Left cardiac atrium (tissue), 4 donors: ENCODE data around the gene TXLNB. TPM values are rescaled to one million over a fixed set of nuclear protein-coding genes. Genes with fewer than 3 reads are reported as not detected.
A peak's percentile ranks its signal among the peaks of the same experiment; 100 is the strongest.
"Not testable (repeated sequence)": the region's sequence is repeated elsewhere in the genome, so short reads cannot be mapped to it uniquely, and the experiment has no call there.

Experiments
- ATAC-seq, 2 donors: fragments of 200-7000 bp; cut with Tn5 transposase; one replicate each; pipeline ENCODE4 v1.9.1; 2020; ENCODE audit warnings: mild to moderate bottlenecking in 2 of 2, moderate library complexity in 2 of 2
- DNase-seq: peaks from one replicate; pipeline ENCODE4 v3.0.0-alpha.2; 2020
- intact Hi-C, 2 donors: fragments of 100-400 bp; cut with DNase I; formaldehyde crosslinking; loops; one replicate each; pipeline versions ENCODE4 v1.14.1 to v1.15.1; 2022 to 2023
- total RNA-seq, 2 donors: library from RNA; stranded (reverse); fragmentation: NEBNext Ultra II Directional; extraction: Animal tissue kit (Norgen Biotek cat#: 25700); gene quantifications; one replicate each; pipeline ENCODE4 v1.2.1, GENCODE V29; 2021
- donor health status: DM: no; HTN: yes; CAD: no.
- donor health status: DM: no; HTN: yes; CAD: no; lungs with severe emphysema.
- donor health status: DM: yes; HTN: yes; CAD: no.
- donor health status: Dilated cardiomyopathy.

TXLNB gene
- total RNA-seq, 2 donors from 2014 or later, result 52.4 to 60.4 TPM

- DNase-seq, result no peak
- ATAC-seq, result peak; percentile 13 to 75
- intact Hi-C loops, result no loop called here
Measured at GRCh38 chr6:139249395-139249794, 42.4 kb downstream of the TXLNB start.

- DNase-seq, result no peak
- intact Hi-C loops, result no loop called here
- ATAC-seq, result no peak
Measured at GRCh38 chr6:139248911-139249310, 42.9 kb downstream of the TXLNB start.

- no peak for ATAC-seq
- no peak for DNase-seq
- intact Hi-C loops, result no loop called here
Measured at GRCh38 chr6:139247618-139248017, 44.2 kb downstream of the TXLNB start.

- intact Hi-C loops, result no loop called here
- DNase-seq (no peak), ATAC-seq (no peak)
Measured at GRCh38 chr6:139243536-139243935, 48.3 kb downstream of the TXLNB start.

- intact Hi-C loops, result no loop called here
- no peak for DNase-seq
- ATAC-seq, result no peak
Measured at GRCh38 chr6:139242457-139243240, 49.1 kb downstream of the TXLNB start.

- intact Hi-C loops, result no loop called here
Measured at GRCh38 chr6:139240161-139241010, 51.4 kb downstream of the TXLNB start.

GRCh38 chr6:139239064-139239463, 52.7 kb downstream of the TXLNB start:
- intact Hi-C loops, result no loop called here
- no peak for DNase-seq
- peak; percentile 50 to 66 for ATAC-seq

More at GRCh38 chr6:139240161-139241010, 51.4 kb downstream of the TXLNB start:
- DNase-seq (peak; percentile 32), ATAC-seq (peak in 1 of 2 donors; percentile 57)

- DNase-seq (no peak), ATAC-seq (no peak)
- intact Hi-C loops, result no loop called here
Measured at GRCh38 chr6:139236105-139236504, 55.7 kb downstream of the TXLNB start.

GRCh38 chr6:139235661-139236060, 56.1 kb downstream of the TXLNB start:
- DNase-seq, result no peak
- ATAC-seq, result no peak
- intact Hi-C loops, result no loop called here

- ATAC-seq, intact Hi-C loops, DNase-seq: not testable (repeated sequence)
Measured at GRCh38 chr6:139234193-139234592, 57.6 kb downstream of the TXLNB start.

- intact Hi-C loops, result no loop called here
- no peak for ATAC-seq
- DNase-seq, result no peak
Measured at GRCh38 chr6:139231206-139231605, 60.6 kb downstream of the TXLNB start.

- DNase-seq, result no peak
- intact Hi-C loops, result no loop called here
- ATAC-seq, result peak in 1 of 2 donors; percentile 38
Measured at GRCh38 chr6:139230391-139230840, 61.4 kb downstream of the TXLNB start.

GRCh38 chr6:139228387-139228786, 63.4 kb downstream of the TXLNB start:
- intact Hi-C loops, DNase-seq, ATAC-seq: not testable (repeated sequence)

- DNase-seq (no peak), ATAC-seq (no peak)
- intact Hi-C loops, result loop anchor here (1.0 to 2.0 kb wide), 2 partner anchors 143 to 145 kb away; no protein-coding TSS in a partner anchor
Measured at GRCh38 chr6:139219746-139220145, 72.1 kb downstream of the TXLNB start.

- ATAC-seq (peak; percentile 98 to 99), DNase-seq (peak; percentile 88)
- intact Hi-C loops, result loop anchor here (1.0 to 2.0 kb wide), 2 partner anchors 144 to 145 kb away; no protein-coding TSS in a partner anchor
Measured at GRCh38 chr6:139219271-139219729, 72.5 kb downstream of the TXLNB start.

GRCh38 chr6:139212460-139212859, 79.3 kb downstream of the TXLNB start:
- DNase-seq, intact Hi-C loops, ATAC-seq: not testable (repeated sequence)

- intact Hi-C loops, ATAC-seq, DNase-seq: not testable (repeated sequence)
Measured at GRCh38 chr6:139210766-139211165, 81.0 kb downstream of the TXLNB start.

- intact Hi-C loops, result no loop called here
- DNase-seq (no peak), ATAC-seq (no peak)
Measured at GRCh38 chr6:139205843-139206242, 86.0 kb downstream of the TXLNB start.

- intact Hi-C loops, result no loop called here
- no peak for ATAC-seq
- no peak for DNase-seq
Measured at GRCh38 chr6:139204978-139205377, 86.8 kb downstream of the TXLNB start.

GRCh38 chr6:139201378-139201777, 90.4 kb downstream of the TXLNB start:
- intact Hi-C loops, result no loop called here

More at GRCh38 chr6:139201378-139201777, 90.4 kb downstream of the TXLNB start:
- ATAC-seq (no peak), DNase-seq (no peak)
